HEK293 (cell line): ENCODE results near the gene MAML3.

Source experiments
- ZNF366 ChIP-seq: fragments of 450-650 bp; formaldehyde crosslinking; conservative IDR thresholded peaks from 2 replicates; pipeline ENCODE4 v1.5.1; 2016; ENCODE audit warnings: missing biosample characterization, missing genetic modification characterization
- ZNF560 ChIP-seq: fragments of 450-650 bp; formaldehyde crosslinking; IDR thresholded peaks from 2 replicates; pipeline ENCODE4 v1.5.1; 2017; ENCODE audit warnings: missing biosample characterization, missing genetic modification characterization, borderline replicate concordance
- TF ChIP-seq, protein P1 (sequence below): fragments of 450-650 bp; formaldehyde crosslinking; IDR thresholded peaks from 2 replicates; pipeline ENCODE4 v1.5.1; 2016; ENCODE audit warnings: missing biosample characterization, missing genetic modification characterization
- TF ChIP-seq, protein P2 (sequence below): fragments of 450-650 bp; formaldehyde crosslinking; IDR thresholded peaks from 2 replicates; pipeline ENCODE4 v1.5.1; 2016; ENCODE audit warnings: missing biosample characterization, missing genetic modification characterization

DNA sequence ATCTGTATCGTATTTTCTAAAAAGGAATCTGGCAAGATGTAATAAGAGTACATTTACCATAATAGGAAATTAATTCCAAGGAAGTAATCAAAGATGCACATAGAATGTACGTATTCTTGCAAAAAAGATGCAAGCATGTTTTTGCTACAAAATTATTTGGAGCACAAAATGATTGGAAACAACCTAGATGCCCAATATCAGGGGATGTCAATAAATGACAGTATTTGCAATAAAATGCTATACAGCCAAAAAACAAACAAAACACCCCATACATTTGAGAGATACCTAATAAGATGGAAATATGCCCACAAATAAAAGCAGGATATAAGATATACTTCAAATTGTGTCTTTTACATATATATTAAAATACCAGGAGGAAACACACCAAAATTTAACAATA is 29.3 kb upstream of the MAML3 start:
- TF ChIP-seq, protein P1, sequence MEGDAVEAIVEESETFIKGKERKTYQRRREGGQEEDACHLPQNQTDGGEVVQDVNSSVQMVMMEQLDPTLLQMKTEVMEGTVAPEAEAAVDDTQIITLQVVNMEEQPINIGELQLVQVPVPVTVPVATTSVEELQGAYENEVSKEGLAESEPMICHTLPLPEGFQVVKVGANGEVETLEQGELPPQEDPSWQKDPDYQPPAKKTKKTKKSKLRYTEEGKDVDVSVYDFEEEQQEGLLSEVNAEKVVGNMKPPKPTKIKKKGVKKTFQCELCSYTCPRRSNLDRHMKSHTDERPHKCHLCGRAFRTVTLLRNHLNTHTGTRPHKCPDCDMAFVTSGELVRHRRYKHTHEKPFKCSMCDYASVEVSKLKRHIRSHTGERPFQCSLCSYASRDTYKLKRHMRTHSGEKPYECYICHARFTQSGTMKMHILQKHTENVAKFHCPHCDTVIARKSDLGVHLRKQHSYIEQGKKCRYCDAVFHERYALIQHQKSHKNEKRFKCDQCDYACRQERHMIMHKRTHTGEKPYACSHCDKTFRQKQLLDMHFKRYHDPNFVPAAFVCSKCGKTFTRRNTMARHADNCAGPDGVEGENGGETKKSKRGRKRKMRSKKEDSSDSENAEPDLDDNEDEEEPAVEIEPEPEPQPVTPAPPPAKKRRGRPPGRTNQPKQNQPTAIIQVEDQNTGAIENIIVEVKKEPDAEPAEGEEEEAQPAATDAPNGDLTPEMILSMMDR (tag by site-specific recombination), result no peak
- TF ChIP-seq, protein P2, sequence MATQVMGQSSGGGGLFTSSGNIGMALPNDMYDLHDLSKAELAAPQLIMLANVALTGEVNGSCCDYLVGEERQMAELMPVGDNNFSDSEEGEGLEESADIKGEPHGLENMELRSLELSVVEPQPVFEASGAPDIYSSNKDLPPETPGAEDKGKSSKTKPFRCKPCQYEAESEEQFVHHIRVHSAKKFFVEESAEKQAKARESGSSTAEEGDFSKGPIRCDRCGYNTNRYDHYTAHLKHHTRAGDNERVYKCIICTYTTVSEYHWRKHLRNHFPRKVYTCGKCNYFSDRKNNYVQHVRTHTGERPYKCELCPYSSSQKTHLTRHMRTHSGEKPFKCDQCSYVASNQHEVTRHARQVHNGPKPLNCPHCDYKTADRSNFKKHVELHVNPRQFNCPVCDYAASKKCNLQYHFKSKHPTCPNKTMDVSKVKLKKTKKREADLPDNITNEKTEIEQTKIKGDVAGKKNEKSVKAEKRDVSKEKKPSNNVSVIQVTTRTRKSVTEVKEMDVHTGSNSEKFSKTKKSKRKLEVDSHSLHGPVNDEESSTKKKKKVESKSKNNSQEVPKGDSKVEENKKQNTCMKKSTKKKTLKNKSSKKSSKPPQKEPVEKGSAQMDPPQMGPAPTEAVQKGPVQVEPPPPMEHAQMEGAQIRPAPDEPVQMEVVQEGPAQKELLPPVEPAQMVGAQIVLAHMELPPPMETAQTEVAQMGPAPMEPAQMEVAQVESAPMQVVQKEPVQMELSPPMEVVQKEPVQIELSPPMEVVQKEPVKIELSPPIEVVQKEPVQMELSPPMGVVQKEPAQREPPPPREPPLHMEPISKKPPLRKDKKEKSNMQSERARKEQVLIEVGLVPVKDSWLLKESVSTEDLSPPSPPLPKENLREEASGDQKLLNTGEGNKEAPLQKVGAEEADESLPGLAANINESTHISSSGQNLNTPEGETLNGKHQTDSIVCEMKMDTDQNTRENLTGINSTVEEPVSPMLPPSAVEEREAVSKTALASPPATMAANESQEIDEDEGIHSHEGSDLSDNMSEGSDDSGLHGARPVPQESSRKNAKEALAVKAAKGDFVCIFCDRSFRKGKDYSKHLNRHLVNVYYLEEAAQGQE, result no peak
- TF ChIP-seq ZNF366 (tag by site-specific recombination), result no peak
- no peak for TF ChIP-seq ZNF560 (tag by site-specific recombination)
